ENCODE results near the gene FXYD3. TPM values are rescaled to one million over a fixed set of nuclear protein-coding genes. Genes with fewer than 3 reads are reported as not detected.

Gene FXYD3
- polyA plus RNA-seq, 1 donor from 2014 or later: not detected

DNA sequence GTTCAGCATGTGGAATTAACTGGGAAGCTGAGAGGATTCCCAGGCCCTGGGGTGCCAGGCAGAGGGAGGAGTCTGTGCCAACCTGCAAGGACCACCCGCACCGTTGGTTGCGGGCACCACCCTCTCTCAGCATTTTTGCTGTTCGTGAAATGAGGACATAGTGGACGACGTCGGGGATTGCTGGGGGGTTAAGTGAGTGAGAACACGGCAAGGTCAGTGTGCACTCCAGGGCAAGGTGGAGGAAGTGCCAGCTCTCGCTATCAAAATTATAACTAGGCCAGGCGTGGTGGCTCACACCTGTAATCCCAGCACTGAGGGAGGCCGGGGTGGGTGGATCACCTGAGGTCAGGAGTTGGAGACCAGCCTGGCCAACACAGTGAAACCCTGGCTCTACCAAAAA, 2.2 kb downstream of the FXYD3 start:
- Histone ChIP-seq H3K9me2 (ENCODE audit: insufficient read depth, low read length) (no peaks in the 10 kb centered on the region), H3F3A (ENCODE audit: insufficient read depth, low read length, poor library complexity, severe bottlenecking) (no peaks in the 10 kb centered on the region), H3K4me3 (ENCODE audit: low read length) (no peak overlapping the region), H3K36me3 (ENCODE audit: insufficient read depth, low read length) (no peaks in the 10 kb centered on the region), H2AFZ (ENCODE audit: low read depth, low read length) (no peak overlapping the region), H3K9me3 (ENCODE audit: low read length) (no peaks in the 10 kb centered on the region), H3K4me2 (ENCODE audit: low read length) (no peak overlapping the region), H3K27me3 (ENCODE audit: insufficient read depth, low read depth, low read length) (no peaks in the 10 kb centered on the region), H3K27ac (ENCODE audit: low read length) (no peak overlapping the region), H3K79me2 (replicated peaks; ENCODE audit: insufficient read depth, low read length) (no peaks in the 10 kb centered on the region), H4K20me1 (ENCODE audit: insufficient read depth) (no peaks in the 10 kb centered on the region), H3K9ac (ENCODE audit: low read length) (no peak overlapping the region)
- TF ChIP-seq EP300 (conservative IDR thresholded peaks at IDR 0.05; ENCODE audit: poor library complexity, severe bottlenecking): no peak
- TF ChIP-seq MXI1 (conservative IDR thresholded peaks at IDR 0.05; ENCODE audit: poor library complexity, severe bottlenecking): no peak
- TF ChIP-seq, protein P1, sequence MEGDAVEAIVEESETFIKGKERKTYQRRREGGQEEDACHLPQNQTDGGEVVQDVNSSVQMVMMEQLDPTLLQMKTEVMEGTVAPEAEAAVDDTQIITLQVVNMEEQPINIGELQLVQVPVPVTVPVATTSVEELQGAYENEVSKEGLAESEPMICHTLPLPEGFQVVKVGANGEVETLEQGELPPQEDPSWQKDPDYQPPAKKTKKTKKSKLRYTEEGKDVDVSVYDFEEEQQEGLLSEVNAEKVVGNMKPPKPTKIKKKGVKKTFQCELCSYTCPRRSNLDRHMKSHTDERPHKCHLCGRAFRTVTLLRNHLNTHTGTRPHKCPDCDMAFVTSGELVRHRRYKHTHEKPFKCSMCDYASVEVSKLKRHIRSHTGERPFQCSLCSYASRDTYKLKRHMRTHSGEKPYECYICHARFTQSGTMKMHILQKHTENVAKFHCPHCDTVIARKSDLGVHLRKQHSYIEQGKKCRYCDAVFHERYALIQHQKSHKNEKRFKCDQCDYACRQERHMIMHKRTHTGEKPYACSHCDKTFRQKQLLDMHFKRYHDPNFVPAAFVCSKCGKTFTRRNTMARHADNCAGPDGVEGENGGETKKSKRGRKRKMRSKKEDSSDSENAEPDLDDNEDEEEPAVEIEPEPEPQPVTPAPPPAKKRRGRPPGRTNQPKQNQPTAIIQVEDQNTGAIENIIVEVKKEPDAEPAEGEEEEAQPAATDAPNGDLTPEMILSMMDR (IDR thresholded peaks at IDR 0.05; ENCODE audit: poor library complexity, severe bottlenecking): no peak
- TF ChIP-seq, protein P2, sequence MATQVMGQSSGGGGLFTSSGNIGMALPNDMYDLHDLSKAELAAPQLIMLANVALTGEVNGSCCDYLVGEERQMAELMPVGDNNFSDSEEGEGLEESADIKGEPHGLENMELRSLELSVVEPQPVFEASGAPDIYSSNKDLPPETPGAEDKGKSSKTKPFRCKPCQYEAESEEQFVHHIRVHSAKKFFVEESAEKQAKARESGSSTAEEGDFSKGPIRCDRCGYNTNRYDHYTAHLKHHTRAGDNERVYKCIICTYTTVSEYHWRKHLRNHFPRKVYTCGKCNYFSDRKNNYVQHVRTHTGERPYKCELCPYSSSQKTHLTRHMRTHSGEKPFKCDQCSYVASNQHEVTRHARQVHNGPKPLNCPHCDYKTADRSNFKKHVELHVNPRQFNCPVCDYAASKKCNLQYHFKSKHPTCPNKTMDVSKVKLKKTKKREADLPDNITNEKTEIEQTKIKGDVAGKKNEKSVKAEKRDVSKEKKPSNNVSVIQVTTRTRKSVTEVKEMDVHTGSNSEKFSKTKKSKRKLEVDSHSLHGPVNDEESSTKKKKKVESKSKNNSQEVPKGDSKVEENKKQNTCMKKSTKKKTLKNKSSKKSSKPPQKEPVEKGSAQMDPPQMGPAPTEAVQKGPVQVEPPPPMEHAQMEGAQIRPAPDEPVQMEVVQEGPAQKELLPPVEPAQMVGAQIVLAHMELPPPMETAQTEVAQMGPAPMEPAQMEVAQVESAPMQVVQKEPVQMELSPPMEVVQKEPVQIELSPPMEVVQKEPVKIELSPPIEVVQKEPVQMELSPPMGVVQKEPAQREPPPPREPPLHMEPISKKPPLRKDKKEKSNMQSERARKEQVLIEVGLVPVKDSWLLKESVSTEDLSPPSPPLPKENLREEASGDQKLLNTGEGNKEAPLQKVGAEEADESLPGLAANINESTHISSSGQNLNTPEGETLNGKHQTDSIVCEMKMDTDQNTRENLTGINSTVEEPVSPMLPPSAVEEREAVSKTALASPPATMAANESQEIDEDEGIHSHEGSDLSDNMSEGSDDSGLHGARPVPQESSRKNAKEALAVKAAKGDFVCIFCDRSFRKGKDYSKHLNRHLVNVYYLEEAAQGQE (IDR thresholded peaks at IDR 0.05; ENCODE audit: borderline replicate concordance): no peak
- no peak for TF ChIP-seq POLR2AphosphoS5 (IDR thresholded peaks at IDR 0.05)
- TF ChIP-seq RAD21 (conservative IDR thresholded peaks at IDR 0.05): no peak
- no peak for TF ChIP-seq EZH2 (IDR thresholded peaks at IDR 0.05; ENCODE audit: borderline replicate concordance, insufficient read depth, low read length, poor library complexity, severe bottlenecking)
- no peak for TF ChIP-seq TAF1 (IDR thresholded peaks at IDR 0.05; ENCODE audit: low read depth)
- no peak for TF ChIP-seq SMC3 (conservative IDR thresholded peaks at IDR 0.05; ENCODE audit: poor library complexity)

DNA sequence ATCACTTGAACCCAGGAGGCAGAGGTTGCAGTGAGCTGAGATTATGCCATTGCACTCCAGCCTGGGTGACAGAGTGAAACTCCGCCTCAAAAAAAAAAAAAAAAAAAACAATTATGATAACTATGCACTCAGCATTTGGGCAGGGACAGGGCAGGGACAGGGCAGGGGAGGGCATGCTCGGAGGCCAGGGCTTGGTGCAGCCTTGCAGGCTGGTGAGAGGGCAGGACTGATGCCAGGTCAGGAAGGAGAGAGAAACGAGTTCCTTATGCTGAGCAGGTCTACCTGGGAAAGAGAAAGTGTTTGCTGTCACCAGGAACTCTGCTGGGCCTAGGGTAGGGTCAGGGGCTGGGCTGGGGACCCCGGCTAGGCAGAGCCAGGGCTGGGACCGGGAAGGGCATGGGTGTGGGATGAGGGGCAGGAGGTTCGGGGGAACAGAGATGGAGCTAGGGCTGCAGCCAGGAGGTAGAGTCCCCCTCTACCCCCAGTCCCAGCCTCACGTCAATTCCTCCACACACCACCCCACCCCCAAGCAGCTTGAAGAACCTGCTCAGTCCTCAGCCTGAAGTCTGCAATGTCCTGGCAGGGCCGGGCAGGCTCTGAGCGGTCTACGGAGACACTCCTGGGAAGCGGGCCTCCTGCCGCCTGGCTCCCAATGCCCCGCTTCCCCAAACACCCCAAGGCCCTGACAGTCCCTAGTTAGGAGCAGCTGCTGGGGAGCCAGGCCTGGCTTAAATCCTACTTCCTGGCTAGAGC, 2.8 kb downstream of the FXYD3 start:
- H4K20me1 ChIP-seq (ENCODE audit: insufficient read depth): no peaks in the 10 kb centered on the region
- no peak overlapping the region for H3K4me3 ChIP-seq (ENCODE audit: low read length)
- H2AFZ ChIP-seq (ENCODE audit: low read depth, low read length): no peak overlapping the region
- no peaks in the 10 kb centered on the region for H3K9me2 ChIP-seq (ENCODE audit: insufficient read depth, low read length)
- H3K79me2 ChIP-seq (replicated peaks; ENCODE audit: insufficient read depth, low read length): no peaks in the 10 kb centered on the region
- no peaks in the 10 kb centered on the region for H3K27me3 ChIP-seq (ENCODE audit: insufficient read depth, low read depth, low read length)
- H3K9me3 ChIP-seq (ENCODE audit: low read length): no peaks in the 10 kb centered on the region
- H3K9ac ChIP-seq (ENCODE audit: low read length): no peak overlapping the region
- H3F3A ChIP-seq (ENCODE audit: insufficient read depth, low read length, poor library complexity, severe bottlenecking): no peaks in the 10 kb centered on the region
- H3K27ac ChIP-seq (ENCODE audit: low read length): no peak overlapping the region
- TF ChIP-seq MXI1 (conservative IDR thresholded peaks at IDR 0.05; ENCODE audit: poor library complexity, severe bottlenecking) (no peak), POLR2AphosphoS5 (IDR thresholded peaks at IDR 0.05) (no peak), TAF1 (IDR thresholded peaks at IDR 0.05; ENCODE audit: low read depth) (no peak), SMC3 (conservative IDR thresholded peaks at IDR 0.05; ENCODE audit: poor library complexity) (no peak), EZH2 (IDR thresholded peaks at IDR 0.05; ENCODE audit: borderline replicate concordance, insufficient read depth, low read length, poor library complexity, severe bottlenecking) (no peak), RAD21 (conservative IDR thresholded peaks at IDR 0.05) (no peak)
- no peaks in the 10 kb centered on the region for H3K36me3 ChIP-seq (ENCODE audit: insufficient read depth, low read length)
- H3K4me2 ChIP-seq (ENCODE audit: low read length): no peak overlapping the region
